GM19238 (cell line): ENCODE data around the gene ADAMTS13.

Experiments used
- DNase-seq: peaks from one replicate; pipeline ENCODE4 v3.0.0; 2011; ENCODE audit warnings: low spot score; ENCODE audit not compliant: insufficient read length

The ADAMTS13 gene

GRCh38 chr9:133453651-133454050 is 31.5 kb downstream of the ADAMTS13 start:
- DNase-seq: no peak

GRCh38 chr9:133454325-133454724 is 32.2 kb downstream of the ADAMTS13 start:
- DNase-seq: no peak

- DNase-seq: no peak
Measured at GRCh38 chr9:133454943-133455673, 32.9 kb downstream of the ADAMTS13 start.

GRCh38 chr9:133455936-133456335 is 33.8 kb downstream of the ADAMTS13 start:
- no peak for DNase-seq

- DNase-seq: no peak
Measured at GRCh38 chr9:133456409-133456808, 34.2 kb downstream of the ADAMTS13 start.

GRCh38 chr9:133457233-133457632 is 35.1 kb downstream of the ADAMTS13 start:
- no peak for DNase-seq

GRCh38 chr9:133457748-133458147 is 35.6 kb downstream of the ADAMTS13 start:
- DNase-seq: no peak

- DNase-seq: no peak
Measured at GRCh38 chr9:133458643-133459312, 36.6 kb downstream of the ADAMTS13 start.

GRCh38 chr9:133459476-133460404 is 37.6 kb downstream of the ADAMTS13 start, which contains the start of gene CACFD1:
Gene CACFD1, plus strand, starts transcription at chr9:133459978. Its CDS starts 89 bp downstream, at chr9:133460067.
- DNase-seq: peak; percentile 99

- peak; percentile 75 for DNase-seq
Measured at GRCh38 chr9:133460405-133461175, 38.4 kb downstream of the ADAMTS13 start.

- no peak for DNase-seq
Measured at GRCh38 chr9:133461975-133462374, 39.8 kb downstream of the ADAMTS13 start.

GRCh38 chr9:133463234-133463863 is 41.2 kb downstream of the ADAMTS13 start:
- DNase-seq: no peak

GRCh38 chr9:133463864-133464615 is 41.9 kb downstream of the ADAMTS13 start:
- no peak for DNase-seq

GRCh38 chr9:133464638-133465037 is 42.5 kb downstream of the ADAMTS13 start:
- no peak for DNase-seq

GRCh38 chr9:133465984-133466383 is 43.8 kb downstream of the ADAMTS13 start:
- DNase-seq: no peak

GRCh38 chr9:133467101-133467500 is 44.9 kb downstream of the ADAMTS13 start:
- DNase-seq: no peak

GRCh38 chr9:133468374-133468773 is 46.2 kb downstream of the ADAMTS13 start:
- DNase-seq: no peak

- DNase-seq: no peak
Measured at GRCh38 chr9:133468777-133469421, 46.7 kb downstream of the ADAMTS13 start.

GRCh38 chr9:133470427-133470924 is 48.3 kb downstream of the ADAMTS13 start:
- DNase-seq: no peak
